Fibroblast of lung (primary cell): ENCODE data around the gene CCT5. TPM values are rescaled to one million over a fixed set of nuclear protein-coding genes. Genes with fewer than 3 reads are reported as not detected.

Experiments
- DNase-seq, 2 donors: peaks; one replicate each; pipeline versions ENCODE4 v3.0.0 to v3.0.0-alpha.2; 2010; ENCODE audit warnings: low read depth in 2 of 2
- H2AFZ ChIP-seq: 2 replicates; pipeline ENCODE4 v1.5.1; 2012; ENCODE audit warnings: low read length, control low read depth, inconsistent platforms
- H3K27ac ChIP-seq: 2 replicates; pipeline ENCODE4 v1.5.1; 2011; ENCODE audit warnings: low read length, control low read depth; ENCODE audit not compliant: insufficient read depth
- H3K27me3 ChIP-seq: 2 replicates; pipeline ENCODE4 v1.5.1; 2011; ENCODE audit warnings: mild to moderate bottlenecking, low read length; ENCODE audit not compliant: control insufficient read depth, insufficient read depth
- H3K36me3 ChIP-seq: 2 replicates; pipeline ENCODE4 v1.5.1; 2011; ENCODE audit warnings: low read length; ENCODE audit not compliant: control insufficient read depth, insufficient read depth
- H3K4me1 ChIP-seq: 2 replicates; pipeline ENCODE4 v1.5.1; 2011; ENCODE audit warnings: low read length; ENCODE audit not compliant: control insufficient read depth, insufficient read depth; ENCODE audit errors: extremely low read depth
- H3K4me2 ChIP-seq: 2 replicates; pipeline ENCODE4 v1.5.1; 2011; ENCODE audit warnings: low read length, control low read depth; ENCODE audit not compliant: insufficient read depth; ENCODE audit errors: extremely low read depth
- H3K4me3 ChIP-seq, 4 experiments: fragments of 200-600 bp in 1 of 4; sonication (generic) in 1 of 4; replicated peaks in 1 of 4; 2 replicates each; pipeline ENCODE4 v1.5.1; 2011 to 2016; ENCODE audit warnings: low read length in 4 of 4, low read depth in 3 of 4, mild to moderate bottlenecking in 3 of 4, control low read depth in 2 of 4, inconsistent platforms in 1 of 4, mixed read lengths in 1 of 4; ENCODE audit not compliant: insufficient read depth in 1 of 4; ENCODE audit errors: control extremely low read depth in 1 of 4
- H3K79me2 ChIP-seq: 2 replicates; pipeline ENCODE4 v1.5.1; 2012; ENCODE audit warnings: mild to moderate bottlenecking, low read length, inconsistent platforms; ENCODE audit not compliant: control insufficient read depth, insufficient read depth
- H3K9ac ChIP-seq: 2 replicates; pipeline ENCODE4 v1.5.1; 2011; ENCODE audit warnings: mild to moderate bottlenecking, low read length, control low read depth; ENCODE audit not compliant: insufficient read depth
- H3K9me3 ChIP-seq: 2 replicates; pipeline ENCODE4 v1.5.1; 2012; ENCODE audit warnings: low read depth, low read length; ENCODE audit not compliant: control insufficient read depth, insufficient read depth
- H4K20me1 ChIP-seq: 2 replicates; pipeline ENCODE4 v1.5.1; 2011; ENCODE audit warnings: low read length; ENCODE audit not compliant: control insufficient read depth, insufficient read depth; ENCODE audit errors: extremely low read depth
- CTCF ChIP-seq, 2 donors: IDR thresholded peaks in 1 of 2; conservative IDR thresholded peaks in 1 of 2; 1 replicate in 1 of 2; 2 replicates in 1 of 2; pipeline ENCODE4 v1.5.1; 2011 to 2012; ENCODE audit warnings: low read length in 2 of 2, control low read depth in 1 of 2, inconsistent platforms in 1 of 2, low read depth in 1 of 2, mild to moderate bottlenecking in 1 of 2
- EZH2 ChIP-seq: IDR thresholded peaks from 2 replicates; pipeline ENCODE4 v1.5.1; 2012; ENCODE audit warnings: low read length, control low read depth, mild to moderate bottlenecking; ENCODE audit errors: missing control alignments
- polyA plus RNA-seq, 2 donors: library from polyadenylated mRNA; depleted of rRNA in 1 of 2; stranded (reverse) in 1 of 2; unstranded in 1 of 2; fragments of >200 nt; gene quantifications; 2 replicates each; pipeline ENCODE4 v1.2.1, GENCODE V29; 2011 to 2012; ENCODE audit warnings: missing spikeins in 1 of 2
- total RNA-seq: library from RNA; depleted of rRNA; stranded (reverse); fragments of >200 nt; gene quantifications from 2 replicates; pipeline ENCODE4 v1.2.1, GENCODE V29; 2014

CCT5 gene
- total and polyA plus RNA-seq, 2 donors (not counting 1 experiment from before 2014, with no cell fraction given), result 341 to 406 TPM

GRCh38 chr5:10293907-10294662, 44.0 kb downstream of the CCT5 start:
- no peak overlapping the region for H3K9ac ChIP-seq
- H3K27me3 ChIP-seq, result no peaks in the 10 kb centered on the region
- H4K20me1 ChIP-seq, result no peaks in the 10 kb centered on the region
- H3K27ac ChIP-seq, result no peak overlapping the region
- H2AFZ ChIP-seq, result no peak overlapping the region
- H3K4me3 ChIP-seq, result no peak overlapping the region
- H3K36me3 ChIP-seq, result no peaks in the 10 kb centered on the region
- H3K4me1 ChIP-seq, result no peaks in the 10 kb centered on the region
- H3K9me3 ChIP-seq, result no peaks in the 10 kb centered on the region
- H3K79me2 ChIP-seq, result no peaks in the 10 kb centered on the region
- no peak overlapping the region for H3K4me2 ChIP-seq
- no peak for DNase-seq
- TF ChIP-seq EZH2 (no peak), CTCF (conservative IDR thresholded peaks at IDR 0.05 in 1 of 2, IDR thresholded peaks at IDR 0.05 in 1 of 2; ENCODE audit: low read depth in 1 of 2, low read length in 2 of 2) (no peak)

DNA sequence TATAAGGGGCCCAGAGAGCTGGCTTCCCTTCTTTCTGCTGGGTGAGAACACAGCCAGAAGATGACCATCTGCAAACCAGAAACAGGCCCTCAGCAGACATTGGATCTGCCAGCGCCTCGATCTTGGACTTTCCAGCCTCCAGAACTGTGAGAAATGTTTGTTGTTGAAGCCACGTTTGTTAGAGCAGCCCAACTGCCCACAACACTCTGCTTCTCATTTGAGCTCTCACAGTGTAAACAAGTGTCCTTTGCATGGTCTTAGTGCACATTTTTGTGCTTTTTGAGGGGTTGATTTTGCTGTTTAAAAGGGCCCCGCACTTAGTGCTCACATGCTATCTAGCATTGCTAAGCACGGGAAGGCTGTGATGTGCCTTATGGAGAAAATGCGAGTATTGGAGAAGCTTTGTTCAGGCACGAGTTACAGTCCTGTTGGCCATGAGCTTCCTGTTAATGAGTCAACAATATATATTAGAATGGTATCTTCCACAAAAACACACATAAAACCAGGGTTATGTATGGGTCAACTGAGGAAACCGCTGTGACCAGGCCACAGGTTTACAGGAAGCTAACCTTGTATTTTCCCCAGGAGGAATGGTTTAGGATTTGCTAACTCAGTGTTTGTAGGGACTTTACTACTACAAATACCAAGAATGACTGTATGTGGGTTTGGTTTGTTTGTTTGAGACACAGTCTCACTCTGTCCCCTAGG, 45.7 kb downstream of the CCT5 start:
- no peaks in the 10 kb centered on the region for H4K20me1 ChIP-seq
- no peak overlapping the region for H2AFZ ChIP-seq
- H3K27me3 ChIP-seq, result no peaks in the 10 kb centered on the region
- H3K9ac ChIP-seq, result no peak overlapping the region
- DNase-seq, result no peak
- H3K4me3 ChIP-seq, result no peak overlapping the region
- H3K27ac ChIP-seq, result no peak overlapping the region
- no peaks in the 10 kb centered on the region for H3K9me3 ChIP-seq
- no peaks in the 10 kb centered on the region for H3K79me2 ChIP-seq
- no peaks in the 10 kb centered on the region for H3K36me3 ChIP-seq
- H3K4me2 ChIP-seq, result no peak overlapping the region
- no peaks in the 10 kb centered on the region for H3K4me1 ChIP-seq
- TF ChIP-seq EZH2 (no peak), CTCF (conservative IDR thresholded peaks at IDR 0.05 in 1 of 2, IDR thresholded peaks at IDR 0.05 in 1 of 2; ENCODE audit: low read depth in 1 of 2, low read length in 2 of 2) (no peak)

DNA sequence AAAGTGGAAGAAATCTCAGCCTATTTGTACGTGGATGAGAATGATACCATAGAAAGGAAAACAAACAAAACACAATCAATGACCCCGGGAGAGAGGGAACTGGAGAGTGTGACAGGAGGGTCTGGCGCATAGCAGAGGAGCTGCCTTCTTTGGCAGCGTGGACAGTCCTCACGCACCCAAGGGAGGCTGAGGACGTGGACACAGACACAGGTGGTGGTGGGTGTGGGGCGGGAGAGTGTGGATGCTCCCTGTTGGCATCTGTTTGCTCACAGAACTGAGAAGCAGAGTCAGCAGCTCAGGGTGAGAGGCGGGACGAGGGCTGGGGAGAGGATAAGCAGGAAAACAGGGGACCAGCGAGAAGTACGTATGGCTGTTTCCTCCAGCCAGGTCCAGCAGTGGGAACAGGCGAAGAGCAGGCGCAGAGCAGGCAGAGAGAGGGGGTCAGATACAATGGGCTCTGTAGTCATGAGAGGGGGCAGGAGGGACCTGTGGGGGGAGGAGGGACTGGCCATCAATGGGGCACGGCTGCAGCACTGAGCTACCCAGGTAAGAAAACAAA, 47.6 kb downstream of the CCT5 start:
- H3K4me2 ChIP-seq, result no peak overlapping the region
- no peaks in the 10 kb centered on the region for H3K4me1 ChIP-seq
- no peaks in the 10 kb centered on the region for H3K27me3 ChIP-seq
- no peaks in the 10 kb centered on the region for H4K20me1 ChIP-seq
- no peak overlapping the region for H3K4me3 ChIP-seq
- no peak overlapping the region for H3K9ac ChIP-seq
- TF ChIP-seq CTCF (conservative IDR thresholded peaks at IDR 0.05 in 1 of 2, IDR thresholded peaks at IDR 0.05 in 1 of 2; ENCODE audit: low read depth in 1 of 2, low read length in 2 of 2), result no peak
- no peak for TF ChIP-seq EZH2
- H3K9me3 ChIP-seq, result no peaks in the 10 kb centered on the region
- no peak overlapping the region for H2AFZ ChIP-seq
- H3K27ac ChIP-seq, result no peak overlapping the region
- H3K79me2 ChIP-seq, result no peaks in the 10 kb centered on the region
- H3K36me3 ChIP-seq, result no peaks in the 10 kb centered on the region
- no peak for DNase-seq
